MG63 (cell line): ENCODE measurements around the gene THSD7A. TPM values are rescaled to one million over a fixed set of nuclear protein-coding genes. Genes with fewer than 3 reads are reported as not detected.

ENCODE experiments used
- DNase-seq: peaks from one replicate; pipeline ENCODE4 v3.0.0-alpha.2; 2020
- H3K27me3 ChIP-seq: fragments of 250-450 bp; sonication (Bioruptor Pico); 2 replicates; pipeline ENCODE4 v1.5.1; 2020; ENCODE audit warnings: mild to moderate bottlenecking, moderate library complexity
- H3K36me3 ChIP-seq: fragments of 250-450 bp; sonication (Bioruptor Pico); 2 replicates; pipeline ENCODE4 v1.5.1; 2020; ENCODE audit warnings: mild to moderate bottlenecking, moderate library complexity
- H3K4me3 ChIP-seq: fragments of 250-450 bp; sonication (Bioruptor Pico); 2 replicates; pipeline ENCODE4 v1.5.1; 2020; ENCODE audit warnings: mild to moderate bottlenecking, moderate library complexity
- H3K9me3 ChIP-seq: fragments of 250-450 bp; sonication (Bioruptor Pico); 2 replicates; pipeline ENCODE4 v1.5.1; 2020; ENCODE audit warnings: mild to moderate bottlenecking, moderate library complexity
- total RNA-seq: library from RNA; depleted of rRNA; stranded (reverse); fragments of >200 nt; shearing (Covaris generic); gene quantifications from 2 replicates; pipeline ENCODE4 v1.2.3, GENCODE V29; 2014; ENCODE audit warnings: low replicate concordance

Gene THSD7A
- total RNA-seq, 1 experiment from 2014 or later: not detected

DNA sequence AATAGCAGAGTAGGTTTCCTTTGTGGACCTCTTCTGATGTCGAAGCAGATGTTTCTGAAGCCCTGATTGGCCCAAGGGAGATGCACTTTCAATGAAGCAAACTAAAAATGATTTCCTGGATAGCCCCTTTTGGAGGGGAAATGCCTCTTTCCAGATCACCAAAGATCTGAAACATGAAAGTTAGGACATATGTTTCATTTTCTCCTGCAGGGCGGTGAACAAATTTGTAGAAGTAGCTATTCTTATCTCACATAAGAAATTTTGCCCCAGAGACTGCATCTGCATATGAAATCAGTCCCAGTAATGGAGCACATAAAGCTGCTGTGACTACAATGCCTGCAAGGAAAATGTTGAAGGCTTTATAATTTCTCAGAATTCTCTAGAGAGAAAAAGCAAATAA is 56.0 kb downstream of the THSD7A start:
- no peak overlapping the region for H3K4me3 ChIP-seq
- no peak for DNase-seq
- no peaks in the 10 kb centered on the region for H3K36me3 ChIP-seq
- no peaks in the 10 kb centered on the region for H3K9me3 ChIP-seq
- H3K27me3 ChIP-seq: no peaks in the 10 kb centered on the region

DNA sequence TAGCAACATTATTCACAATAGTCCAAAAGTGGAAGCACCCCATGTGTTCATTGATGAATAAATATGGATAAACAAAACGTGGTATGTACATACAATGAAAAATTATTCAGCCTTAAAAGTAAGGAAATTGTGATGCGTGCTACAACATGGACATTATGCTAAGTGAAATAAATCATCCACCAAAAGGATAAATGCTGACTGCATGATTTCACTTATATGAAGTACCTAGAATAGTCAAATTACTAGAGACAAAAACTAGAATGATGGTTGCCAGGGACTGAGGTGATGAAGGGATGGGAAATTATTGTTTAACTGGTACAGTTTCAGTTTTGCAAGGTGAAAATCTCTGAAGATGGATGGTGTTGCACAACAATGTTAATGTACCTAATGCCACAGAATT is 56.6 kb downstream of the THSD7A start:
- no peak overlapping the region for H3K4me3 ChIP-seq
- no peaks in the 10 kb centered on the region for H3K36me3 ChIP-seq
- H3K27me3 ChIP-seq: no peaks in the 10 kb centered on the region
- no peak for DNase-seq
- no peaks in the 10 kb centered on the region for H3K9me3 ChIP-seq

DNA sequence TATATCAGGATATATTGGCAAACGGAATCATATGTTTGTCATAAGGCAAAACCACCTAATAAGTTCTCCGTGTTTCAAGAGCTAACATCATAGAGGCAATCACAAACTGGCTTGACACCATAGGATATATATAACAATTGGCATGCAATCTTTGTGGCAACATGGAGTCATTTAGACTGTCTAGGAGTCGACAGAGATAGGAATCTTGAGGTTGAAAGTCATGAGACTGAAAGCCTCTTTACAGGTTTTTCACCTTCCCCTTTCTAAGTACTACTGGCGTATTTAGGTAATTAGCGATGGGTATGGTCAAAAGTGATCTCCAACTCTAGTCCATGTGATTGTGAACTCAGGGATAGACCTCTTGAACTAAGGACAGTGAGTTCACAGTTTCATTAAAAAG is 63.7 kb downstream of the THSD7A start:
- no peaks in the 10 kb centered on the region for H3K27me3 ChIP-seq
- H3K9me3 ChIP-seq: no peaks in the 10 kb centered on the region
- H3K4me3 ChIP-seq: no peak overlapping the region
- DNase-seq: no peak
- H3K36me3 ChIP-seq: no peaks in the 10 kb centered on the region

DNA sequence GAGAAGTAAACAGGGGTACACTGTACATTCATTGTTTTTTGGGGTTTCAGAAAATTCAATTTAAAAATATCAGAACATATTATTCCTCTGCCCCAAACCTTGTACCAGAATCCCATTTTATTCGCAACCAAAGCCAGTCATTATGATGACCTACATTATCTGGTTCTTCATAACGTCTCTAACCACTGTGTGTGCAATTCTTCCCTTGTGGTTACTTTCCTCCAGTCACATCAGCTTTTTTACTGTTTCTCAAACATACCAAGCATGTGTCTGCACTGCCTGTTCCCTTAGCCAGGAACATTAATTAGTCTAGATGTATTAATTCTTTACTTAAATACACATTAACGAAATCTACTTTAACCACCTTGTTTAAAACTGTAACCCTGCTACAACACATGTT is 64.8 kb downstream of the THSD7A start:
- Histone ChIP-seq H3K36me3 (no peaks in the 10 kb centered on the region), H3K4me3 (no peak overlapping the region), H3K9me3 (no peaks in the 10 kb centered on the region), H3K27me3 (peaks cover 4% of the 10 kb centered on the region; the same call in 1 of the 2 replicates)
- DNase-seq: no peak

DNA sequence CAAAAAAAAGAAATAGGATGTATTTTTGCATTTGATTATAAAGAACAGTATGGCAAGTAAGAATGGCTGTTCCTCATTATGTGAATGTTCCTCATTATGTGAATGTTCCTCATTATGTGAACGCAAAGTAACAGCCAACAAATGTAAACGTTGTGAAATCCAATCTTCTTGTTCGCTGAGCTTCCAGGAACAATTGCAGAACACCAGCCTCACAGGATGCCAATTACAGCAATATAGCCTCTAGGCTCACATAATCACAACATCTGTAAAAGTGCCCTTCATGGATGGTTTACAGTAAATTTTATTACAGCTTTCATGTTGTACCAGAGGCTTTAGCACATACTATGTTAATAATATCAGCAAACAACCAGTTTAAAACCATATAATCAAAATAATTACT is 71.6 kb downstream of the THSD7A start:
- Histone ChIP-seq H3K36me3 (no peaks in the 10 kb centered on the region), H3K27me3 (peaks cover 4% of the 10 kb centered on the region; the same call in 1 of the 2 replicates), H3K4me3 (no peak overlapping the region), H3K9me3 (no peaks in the 10 kb centered on the region)
- no peak for DNase-seq

DNA sequence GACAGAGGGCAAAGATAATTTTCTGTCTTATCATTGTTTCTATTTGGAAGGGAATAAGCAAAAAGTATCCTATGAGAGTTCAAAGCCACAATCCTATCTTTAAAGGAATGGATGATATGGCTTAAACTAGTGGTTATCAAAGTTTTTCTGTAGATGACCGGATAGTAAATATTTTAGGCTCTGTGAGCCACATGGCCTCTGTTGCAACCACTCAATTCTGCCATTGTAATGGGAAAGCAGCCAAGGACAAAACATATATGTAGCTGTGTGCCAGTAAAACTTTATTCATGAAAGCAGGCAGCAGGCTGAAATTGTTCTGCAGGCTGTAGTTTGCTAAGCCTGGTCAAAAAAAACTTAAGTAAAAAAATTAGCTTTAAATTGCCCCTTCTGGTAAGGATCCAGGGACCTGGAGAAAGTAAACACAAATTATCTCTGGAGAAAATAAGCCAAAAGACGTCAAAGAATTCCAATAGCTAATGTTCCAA is 73.3 kb downstream of the THSD7A start:
- no peak overlapping the region for H3K4me3 ChIP-seq
- no peak for DNase-seq
- H3K9me3 ChIP-seq: no peaks in the 10 kb centered on the region
- H3K36me3 ChIP-seq: no peaks in the 10 kb centered on the region
- H3K27me3 ChIP-seq: peaks cover 4% of the 10 kb centered on the region; the same call in 1 of the 2 replicates

DNA sequence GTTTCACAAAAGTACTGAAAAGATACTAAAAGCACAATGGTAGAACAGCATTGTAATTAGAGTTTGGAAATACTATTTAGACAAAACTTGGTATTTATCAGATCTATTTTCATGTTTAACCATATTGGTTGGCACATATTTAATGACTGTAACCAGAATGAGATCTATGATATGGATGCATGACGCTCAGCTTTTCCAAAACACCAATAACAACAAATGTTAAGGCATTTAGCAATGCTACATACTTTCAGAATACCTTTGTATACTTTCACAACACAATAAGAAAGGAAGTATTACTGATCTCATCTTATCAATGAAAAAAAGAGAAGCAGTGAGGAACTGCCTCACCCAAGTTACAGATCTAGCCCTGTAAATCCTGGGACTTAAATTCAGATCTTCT is 74.8 kb downstream of the THSD7A start:
- H3K9me3 ChIP-seq: no peaks in the 10 kb centered on the region
- H3K27me3 ChIP-seq: no peaks in the 10 kb centered on the region
- no peak for DNase-seq
- H3K36me3 ChIP-seq: no peaks in the 10 kb centered on the region
- H3K4me3 ChIP-seq: no peak overlapping the region

DNA sequence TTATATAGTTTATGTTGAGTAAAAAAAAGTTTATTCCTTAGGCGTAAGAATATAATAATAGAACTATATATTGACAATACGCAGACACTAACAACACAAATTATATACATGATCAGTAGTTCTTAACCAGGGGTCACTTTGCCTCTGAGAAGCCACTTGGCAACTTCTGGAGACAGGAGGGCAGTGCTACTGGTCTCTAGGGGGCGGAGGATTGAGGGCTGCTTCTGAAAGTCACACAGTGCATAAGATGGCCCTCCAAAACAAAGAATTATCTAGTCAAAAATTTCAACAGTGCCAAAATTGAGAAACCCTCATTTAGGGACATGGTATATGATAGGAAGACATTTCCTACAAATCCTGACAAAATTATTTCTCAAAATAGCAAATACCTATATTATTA is 77.1 kb downstream of the THSD7A start:
- no peaks in the 10 kb centered on the region for H3K27me3 ChIP-seq
- no peak overlapping the region for H3K4me3 ChIP-seq
- no peaks in the 10 kb centered on the region for H3K9me3 ChIP-seq
- no peaks in the 10 kb centered on the region for H3K36me3 ChIP-seq
- no peak for DNase-seq

DNA sequence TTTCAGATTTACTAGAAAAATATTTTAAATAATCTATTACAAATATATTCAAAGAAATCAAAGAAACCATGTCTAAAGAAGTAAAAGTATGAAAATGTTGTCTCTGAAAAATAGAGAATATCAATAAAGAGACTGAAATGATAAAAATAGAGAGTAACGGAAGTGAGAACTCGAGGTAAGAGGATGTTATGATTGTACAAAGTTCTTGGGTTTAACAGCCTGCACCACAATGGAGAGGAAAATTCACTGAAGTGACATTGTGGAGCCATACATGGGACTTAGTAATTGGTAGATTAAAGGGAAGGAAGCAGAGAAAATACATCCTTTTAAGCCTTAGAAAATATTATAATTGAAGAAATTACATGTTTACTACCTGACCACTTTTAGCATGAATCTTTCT is 77.9 kb downstream of the THSD7A start:
- no peaks in the 10 kb centered on the region for H3K9me3 ChIP-seq
- no peaks in the 10 kb centered on the region for H3K36me3 ChIP-seq
- H3K27me3 ChIP-seq: no peaks in the 10 kb centered on the region
- no peak overlapping the region for H3K4me3 ChIP-seq
- no peak for DNase-seq

DNA sequence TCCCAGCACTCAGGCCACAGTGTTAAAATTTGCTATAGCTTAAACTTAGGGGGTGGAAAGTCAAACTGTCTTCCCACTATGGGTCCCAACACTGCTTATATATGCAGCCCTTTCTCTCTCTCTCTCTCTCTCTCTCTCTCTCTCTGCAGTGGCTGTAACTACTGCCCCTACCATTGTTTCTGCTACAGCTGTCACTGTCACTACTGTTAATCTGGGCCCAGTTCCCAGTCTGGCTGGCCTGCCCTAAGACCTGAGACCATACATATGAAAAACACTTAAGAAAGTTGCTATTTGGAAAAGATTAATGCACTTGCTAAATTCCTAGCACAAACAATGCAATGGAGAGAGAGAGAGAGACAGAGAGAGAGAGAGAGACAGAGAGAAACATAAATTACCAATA is 78.6 kb downstream of the THSD7A start:
- no peaks in the 10 kb centered on the region for H3K9me3 ChIP-seq
- no peaks in the 10 kb centered on the region for H3K36me3 ChIP-seq

DNA sequence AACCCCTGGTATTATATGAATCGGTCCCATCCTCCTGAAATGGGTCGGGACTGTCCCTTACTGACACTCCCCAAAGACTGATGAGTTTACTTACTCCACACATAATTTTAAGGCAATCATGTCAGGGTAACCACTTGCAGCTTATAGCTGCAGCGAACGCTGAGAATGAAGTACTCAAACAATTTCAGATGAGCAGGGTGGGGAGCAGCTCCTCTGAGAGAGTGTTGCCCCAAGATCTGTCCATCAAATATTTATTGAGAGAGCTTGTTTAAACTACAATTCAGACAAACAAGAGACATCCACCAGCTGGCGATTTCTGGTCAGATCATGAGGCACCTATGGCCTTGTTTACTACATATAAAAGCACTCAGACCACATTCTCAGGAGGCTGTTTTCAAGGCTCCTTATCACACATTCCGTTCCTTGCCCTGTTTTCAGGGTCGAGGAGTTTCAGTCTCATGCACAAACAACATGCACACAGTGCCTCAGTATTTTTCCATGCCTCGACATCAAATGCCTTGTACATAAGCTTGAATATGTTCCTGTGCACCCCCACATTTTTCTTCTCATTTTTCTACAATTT is 80.1 kb downstream of the THSD7A start:
- DNase-seq: no peak
- H3K27me3 ChIP-seq: no peaks in the 10 kb centered on the region

More for the DNA sequence above, 78.6 kb downstream of the THSD7A start:
- no peaks in the 10 kb centered on the region for H3K27me3 ChIP-seq
- no peak for DNase-seq
- no peak overlapping the region for H3K4me3 ChIP-seq

DNA sequence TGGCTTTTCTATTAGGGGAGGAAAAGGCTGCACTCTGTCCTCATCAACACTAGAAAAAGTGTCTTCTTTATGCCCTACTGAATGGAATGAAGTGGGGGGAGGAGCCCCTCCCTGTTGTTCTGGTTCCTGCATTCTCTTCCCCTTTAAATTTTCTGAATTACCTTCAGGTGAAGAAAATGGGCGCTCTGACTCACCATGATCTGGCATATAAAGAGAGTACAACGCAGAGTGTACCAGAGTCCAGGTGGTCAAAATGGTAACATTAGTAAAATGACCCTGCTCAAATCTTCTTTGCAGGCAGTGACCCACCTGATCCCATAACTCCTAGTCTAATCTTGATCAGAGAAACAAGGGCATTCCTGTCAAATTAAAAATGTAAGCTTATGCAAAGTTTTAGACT is 80.7 kb downstream of the THSD7A start:
- DNase-seq: no peak
- Histone ChIP-seq H3K4me3 (no peak overlapping the region), H3K36me3 (no peaks in the 10 kb centered on the region), H3K9me3 (no peaks in the 10 kb centered on the region), H3K27me3 (no peaks in the 10 kb centered on the region)

More for the DNA sequence above, 80.1 kb downstream of the THSD7A start:
- Histone ChIP-seq H3K36me3 (no peaks in the 10 kb centered on the region), H3K9me3 (no peaks in the 10 kb centered on the region), H3K4me3 (no peak overlapping the region)

DNA sequence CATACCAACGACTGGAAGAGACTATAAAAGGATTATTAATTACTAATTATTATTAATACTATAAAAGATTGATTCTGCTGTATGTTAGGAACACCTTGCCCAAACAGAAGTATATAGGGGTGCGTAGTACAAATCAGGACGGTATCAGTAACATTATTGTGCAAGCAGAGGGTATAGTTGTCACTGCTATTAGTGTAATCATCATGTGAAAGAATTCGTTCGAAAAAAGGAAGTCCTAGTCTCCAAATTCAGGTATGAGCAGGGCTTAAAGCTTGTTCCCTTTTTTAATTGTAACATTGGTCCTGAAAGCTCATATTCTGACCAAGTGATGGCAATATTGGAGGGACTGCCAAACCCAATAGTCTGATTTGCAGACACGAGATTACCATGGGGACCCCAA is 81.8 kb downstream of the THSD7A start:
- Histone ChIP-seq H3K36me3 (no peaks in the 10 kb centered on the region), H3K4me3 (no peak overlapping the region), H3K27me3 (no peaks in the 10 kb centered on the region), H3K9me3 (no peaks in the 10 kb centered on the region)
- DNase-seq: no peak

DNA sequence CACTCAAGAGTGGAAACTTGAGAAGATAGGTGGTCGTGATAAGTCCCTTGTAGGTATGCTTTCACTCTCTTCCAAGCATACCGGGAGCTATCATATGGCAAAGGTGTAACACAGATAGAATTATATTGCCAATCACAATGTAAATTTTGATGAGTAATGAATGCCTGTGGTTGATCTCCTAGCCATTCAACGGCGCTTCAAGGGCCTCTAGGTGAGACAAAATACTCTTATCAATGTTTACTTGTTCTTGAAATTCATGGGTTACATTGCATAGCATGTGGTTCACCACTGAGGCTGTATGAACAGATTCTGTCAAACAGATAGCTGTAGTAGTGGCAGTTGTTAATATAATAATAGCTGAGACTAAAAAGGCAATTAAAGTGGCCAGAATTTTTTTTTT is 82.4 kb downstream of the THSD7A start:
- DNase-seq: no peak
- Histone ChIP-seq H3K36me3 (no peaks in the 10 kb centered on the region), H3K4me3 (no peak overlapping the region), H3K9me3 (no peaks in the 10 kb centered on the region), H3K27me3 (no peaks in the 10 kb centered on the region)

DNA sequence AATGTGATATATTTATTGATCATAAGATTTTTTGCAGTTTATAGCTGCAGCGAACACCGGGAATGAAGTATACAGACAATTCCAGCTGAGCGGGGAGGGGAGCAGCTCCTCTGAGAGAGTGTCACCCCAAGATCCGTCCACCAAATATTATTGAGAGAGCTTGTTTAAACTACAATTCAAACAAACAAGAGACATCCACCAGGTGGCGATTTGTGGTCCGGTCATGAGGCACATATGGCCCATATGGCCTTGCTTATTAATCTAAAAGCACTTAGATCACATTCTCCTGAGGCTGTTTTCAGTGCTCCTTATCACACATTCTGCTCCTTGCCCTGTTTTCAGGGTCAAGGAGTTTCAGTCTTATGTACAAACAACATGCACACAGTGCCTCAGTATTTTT is 83.1 kb downstream of the THSD7A start:
- Histone ChIP-seq H3K27me3 (no peaks in the 10 kb centered on the region), H3K4me3 (no peak overlapping the region), H3K9me3 (no peaks in the 10 kb centered on the region), H3K36me3 (no peaks in the 10 kb centered on the region)
- no peak for DNase-seq

DNA sequence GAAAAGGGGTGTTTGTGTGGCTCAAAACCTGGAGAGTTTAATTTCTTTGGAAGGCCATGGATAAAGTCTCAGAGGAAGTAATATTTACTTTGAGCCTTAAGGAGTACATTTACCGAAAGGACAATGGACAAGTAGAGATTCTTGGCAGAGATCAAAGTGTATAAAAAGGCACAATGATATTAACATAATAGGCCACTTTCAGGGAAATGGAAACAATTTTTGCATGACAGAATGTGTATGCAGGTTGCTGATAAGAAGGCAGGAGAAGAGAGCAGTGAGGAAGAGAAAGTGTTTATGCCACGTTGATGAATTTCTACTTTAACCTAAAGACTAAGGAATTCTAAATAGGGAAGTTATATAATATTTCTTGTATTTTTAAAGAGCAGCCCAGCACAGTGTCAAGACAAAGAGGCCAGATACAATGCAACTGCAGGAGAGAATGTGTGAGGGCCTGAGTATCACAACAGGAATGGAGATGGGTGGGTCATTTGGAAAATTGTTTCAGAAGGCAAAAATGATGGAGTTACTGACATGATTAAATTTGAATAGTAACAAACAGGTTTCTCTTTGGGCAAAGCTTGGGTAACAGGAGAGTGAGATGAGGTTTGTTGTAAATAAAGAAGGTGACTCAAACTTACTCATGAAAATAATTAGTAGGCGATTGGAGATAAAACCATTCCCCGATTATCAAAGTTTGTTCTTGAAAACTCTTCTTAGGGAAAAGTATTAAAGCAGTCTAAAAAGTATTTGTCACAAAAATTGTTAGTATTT is 84.1 kb downstream of the THSD7A start:
- H3K27me3 ChIP-seq: no peaks in the 10 kb centered on the region
- DNase-seq: no peak
- no peaks in the 10 kb centered on the region for H3K36me3 ChIP-seq
- H3K9me3 ChIP-seq: no peaks in the 10 kb centered on the region
- no peak overlapping the region for H3K4me3 ChIP-seq

DNA sequence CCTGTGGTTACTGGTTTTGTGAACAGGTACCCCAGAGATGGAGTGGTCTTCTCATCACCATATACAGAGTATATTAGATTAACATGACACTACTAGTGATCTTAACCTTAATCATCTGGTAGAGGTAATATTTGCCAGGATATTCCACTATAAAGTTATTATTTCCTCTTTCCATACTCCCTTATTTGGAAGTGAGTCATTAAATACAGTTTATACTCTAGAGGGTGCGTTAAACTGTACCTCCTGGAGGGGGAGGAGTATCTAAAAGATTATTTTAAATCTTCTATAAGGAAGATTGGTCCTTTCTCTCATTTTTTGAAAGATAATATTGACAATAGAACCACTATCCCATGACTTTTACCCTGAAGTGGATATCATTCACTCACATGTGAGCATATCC is 85.4 kb downstream of the THSD7A start:
- Histone ChIP-seq H3K4me3 (no peak overlapping the region), H3K9me3 (no peaks in the 10 kb centered on the region), H3K36me3 (no peaks in the 10 kb centered on the region), H3K27me3 (no peaks in the 10 kb centered on the region)
- no peak for DNase-seq

DNA sequence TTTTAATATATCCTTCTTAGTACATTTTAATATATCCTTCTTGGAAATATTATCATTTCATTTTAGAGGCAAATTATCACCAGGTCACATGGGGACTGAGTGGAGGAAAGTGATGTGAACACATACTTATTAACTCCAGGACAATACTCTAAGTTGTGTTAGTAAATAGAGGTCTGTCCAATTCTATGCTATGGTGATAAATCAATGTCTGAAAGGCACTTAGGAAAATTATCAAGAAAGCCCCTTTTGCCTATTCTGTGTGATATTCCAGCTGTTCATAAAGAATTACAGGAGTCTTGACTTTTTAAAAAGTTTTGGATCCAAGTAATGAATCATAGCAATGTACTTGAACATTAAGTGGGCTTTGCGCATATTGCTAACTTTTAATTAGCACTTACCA is 88.5 kb downstream of the THSD7A start:
- no peak overlapping the region for H3K4me3 ChIP-seq
- no peaks in the 10 kb centered on the region for H3K27me3 ChIP-seq
- no peaks in the 10 kb centered on the region for H3K36me3 ChIP-seq
- no peak for DNase-seq
- H3K9me3 ChIP-seq: no peaks in the 10 kb centered on the region
